ENCODE measurements around the gene PDE1A.

DNA sequence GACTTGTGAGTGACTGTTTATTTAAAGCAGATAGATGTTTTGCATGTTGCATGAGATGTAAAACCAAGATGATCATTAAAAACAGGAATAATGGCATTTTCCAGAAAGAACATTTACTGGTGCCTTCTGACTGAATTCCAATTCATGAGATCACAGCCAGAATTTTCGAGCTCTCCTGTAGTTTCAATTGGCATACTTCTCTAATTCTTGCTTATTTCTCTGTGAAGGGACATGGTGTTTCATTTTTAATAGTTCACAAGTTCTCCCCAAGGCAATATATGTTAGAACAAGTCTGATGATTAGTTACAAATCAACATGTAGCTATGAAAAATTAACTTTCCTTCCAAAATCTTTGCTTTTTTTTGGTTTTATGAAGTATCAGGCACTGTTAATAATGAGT is 105.7 kb downstream of the PDE1A start:
- TF ChIP-seq, protein P1, sequence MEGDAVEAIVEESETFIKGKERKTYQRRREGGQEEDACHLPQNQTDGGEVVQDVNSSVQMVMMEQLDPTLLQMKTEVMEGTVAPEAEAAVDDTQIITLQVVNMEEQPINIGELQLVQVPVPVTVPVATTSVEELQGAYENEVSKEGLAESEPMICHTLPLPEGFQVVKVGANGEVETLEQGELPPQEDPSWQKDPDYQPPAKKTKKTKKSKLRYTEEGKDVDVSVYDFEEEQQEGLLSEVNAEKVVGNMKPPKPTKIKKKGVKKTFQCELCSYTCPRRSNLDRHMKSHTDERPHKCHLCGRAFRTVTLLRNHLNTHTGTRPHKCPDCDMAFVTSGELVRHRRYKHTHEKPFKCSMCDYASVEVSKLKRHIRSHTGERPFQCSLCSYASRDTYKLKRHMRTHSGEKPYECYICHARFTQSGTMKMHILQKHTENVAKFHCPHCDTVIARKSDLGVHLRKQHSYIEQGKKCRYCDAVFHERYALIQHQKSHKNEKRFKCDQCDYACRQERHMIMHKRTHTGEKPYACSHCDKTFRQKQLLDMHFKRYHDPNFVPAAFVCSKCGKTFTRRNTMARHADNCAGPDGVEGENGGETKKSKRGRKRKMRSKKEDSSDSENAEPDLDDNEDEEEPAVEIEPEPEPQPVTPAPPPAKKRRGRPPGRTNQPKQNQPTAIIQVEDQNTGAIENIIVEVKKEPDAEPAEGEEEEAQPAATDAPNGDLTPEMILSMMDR (tag by site-specific recombination; IDR thresholded peaks at IDR 0.05): no peak
- TF ChIP-seq GLI4 (tag by site-specific recombination; IDR thresholded peaks at IDR 0.05) (no peak), ZNF366 (tag by site-specific recombination; conservative IDR thresholded peaks at IDR 0.05) (no peak), ZNF146 (tag by site-specific recombination; IDR thresholded peaks at IDR 0.05) (no peak), ZNF324 (tag by site-specific recombination; IDR thresholded peaks at IDR 0.05) (no peak), ZNF341 (tag by site-specific recombination; IDR thresholded peaks at IDR 0.05; ENCODE audit: low read depth) (no peak), GLI2 (tag by site-specific recombination; IDR thresholded peaks at IDR 0.05; ENCODE audit: borderline replicate concordance, low read depth) (no peak), ZNF561 (tag by site-specific recombination; IDR thresholded peaks at IDR 0.05; ENCODE audit: borderline replicate concordance) (no peak), ZSCAN30 (tag by site-specific recombination; IDR thresholded peaks at IDR 0.05) (no peak)
- TF ChIP-seq, protein P2, sequence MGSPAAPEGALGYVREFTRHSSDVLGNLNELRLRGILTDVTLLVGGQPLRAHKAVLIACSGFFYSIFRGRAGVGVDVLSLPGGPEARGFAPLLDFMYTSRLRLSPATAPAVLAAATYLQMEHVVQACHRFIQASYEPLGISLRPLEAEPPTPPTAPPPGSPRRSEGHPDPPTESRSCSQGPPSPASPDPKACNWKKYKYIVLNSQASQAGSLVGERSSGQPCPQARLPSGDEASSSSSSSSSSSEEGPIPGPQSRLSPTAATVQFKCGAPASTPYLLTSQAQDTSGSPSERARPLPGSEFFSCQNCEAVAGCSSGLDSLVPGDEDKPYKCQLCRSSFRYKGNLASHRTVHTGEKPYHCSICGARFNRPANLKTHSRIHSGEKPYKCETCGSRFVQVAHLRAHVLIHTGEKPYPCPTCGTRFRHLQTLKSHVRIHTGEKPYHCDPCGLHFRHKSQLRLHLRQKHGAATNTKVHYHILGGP (tag by site-specific recombination; IDR thresholded peaks at IDR 0.05): no peak
- TF ChIP-seq, protein P3, sequence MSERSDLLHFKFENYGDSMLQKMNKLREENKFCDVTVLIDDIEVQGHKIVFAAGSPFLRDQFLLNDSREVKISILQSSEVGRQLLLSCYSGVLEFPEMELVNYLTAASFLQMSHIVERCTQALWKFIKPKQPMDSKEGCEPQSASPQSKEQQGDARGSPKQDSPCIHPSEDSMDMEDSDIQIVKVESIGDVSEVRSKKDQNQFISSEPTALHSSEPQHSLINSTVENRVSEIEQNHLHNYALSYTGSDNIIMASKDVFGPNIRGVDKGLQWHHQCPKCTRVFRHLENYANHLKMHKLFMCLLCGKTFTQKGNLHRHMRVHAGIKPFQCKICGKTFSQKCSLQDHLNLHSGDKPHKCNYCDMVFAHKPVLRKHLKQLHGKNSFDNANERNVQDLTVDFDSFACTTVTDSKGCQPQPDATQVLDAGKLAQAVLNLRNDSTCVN (tag by site-specific recombination; optimal IDR thresholded peaks at IDR 0.05): no peak
